HepG2 (cell line): ENCODE measurements around the gene LITAF. TPM values are rescaled to one million over a fixed set of nuclear protein-coding genes. Genes with fewer than 3 reads are reported as not detected.

ENCODE experiments used
- ATF1 ChIP-seq: IDR thresholded peaks from 2 replicates; pipeline ENCODE4 v1.6.1; 2016; ENCODE audit warnings: mild to moderate bottlenecking, control low read depth
- EEA1 ChIP-seq: sonication (generic); formaldehyde crosslinking; IDR thresholded peaks from 2 replicates; pipeline ENCODE4 v1.5.1; 2020; ENCODE audit warnings: mild to moderate bottlenecking, missing genetic modification reagents, borderline replicate concordance
- FOXM1 ChIP-seq: sonication (generic); formaldehyde crosslinking; IDR thresholded peaks from 2 replicates; pipeline ENCODE4 v1.5.0; 2020; ENCODE audit warnings: missing genetic modification reagents
- HNRNPUL1 ChIP-seq: fragments of 200-400 bp; formaldehyde crosslinking; IDR thresholded peaks from 2 replicates; pipeline ENCODE4 v1.6.1; 2017; ENCODE audit warnings: low read depth, mild to moderate bottlenecking, low read length, moderate library complexity
- KAT2B ChIP-seq: fragments of 150-350 bp; IDR thresholded peaks from 2 replicates; pipeline ENCODE4 v1.6.1; 2014; ENCODE audit warnings: low read depth, low read length, borderline replicate concordance
- KDM6A ChIP-seq: IDR thresholded peaks from 2 replicates; pipeline ENCODE4 v1.6.1; 2016; ENCODE audit warnings: low read depth
- MXD4 ChIP-seq: IDR thresholded peaks from 2 replicates; pipeline ENCODE4 v1.6.1; 2016; ENCODE audit warnings: mild to moderate bottlenecking, missing biosample characterization, missing genetic modification reagents
- RXRB ChIP-seq: IDR thresholded peaks from 2 replicates; pipeline ENCODE4 v1.6.1; 2016; ENCODE audit warnings: borderline replicate concordance, missing genetic modification reagents, missing compliant biosample characterization
- ZBTB7B ChIP-seq: sonication (generic); formaldehyde crosslinking; IDR thresholded peaks from 2 replicates; pipeline ENCODE4 v1.4.0; 2020; ENCODE audit warnings: missing genetic modification reagents
- ZC3H13 ChIP-seq: sonication (generic); formaldehyde crosslinking; IDR thresholded peaks from 2 replicates; pipeline ENCODE4 v1.8.1; 2023; ENCODE audit warnings: mild to moderate bottlenecking, missing genetic modification reagents, moderate library complexity
- ZNF282 ChIP-seq: fragments of 450-650 bp; IDR thresholded peaks from 2 replicates; pipeline ENCODE4 v1.6.1; 2018; ENCODE audit not compliant: partially characterized antibody
- ZNF556 ChIP-seq: sonication (generic); formaldehyde crosslinking; IDR thresholded peaks from 2 replicates; pipeline ENCODE4 v1.4.0; 2020; ENCODE audit warnings: mild to moderate bottlenecking, missing genetic modification reagents, borderline replicate concordance
- ZNF670 ChIP-seq: sonication (generic); formaldehyde crosslinking; IDR thresholded peaks from 2 replicates; pipeline ENCODE4 v1.8.0; 2022; ENCODE audit warnings: mild to moderate bottlenecking, missing genetic modification reagents, borderline replicate concordance
- ZNF674 ChIP-seq: sonication (generic); formaldehyde crosslinking; IDR thresholded peaks from 2 replicates; pipeline ENCODE4 v1.5.0; 2020; ENCODE audit warnings: low read depth, mild to moderate bottlenecking, missing genetic modification reagents
- ZNF678 ChIP-seq: sonication (generic); formaldehyde crosslinking; IDR thresholded peaks from 2 replicates; pipeline ENCODE4 v1.4.0; 2020; ENCODE audit warnings: mild to moderate bottlenecking, missing genetic modification reagents
- polyA plus RNA-seq, 8 experiments: library from polyadenylated mRNA; depleted of rRNA in 3 of 8; stranded (reverse) in 7 of 8; unstranded in 1 of 8; fragments of >200 nt; fragmentation: Illumina TruSeq in 4 of 8; extraction: Trizol in 4 of 8; gene quantifications; 2 replicates each; pipeline versions ENCODE4 v1.2.1 to v1.2.3, GENCODE V29; 2011 to 2016; ENCODE audit warnings: low read depth in 4 of 8, missing spikeins in 1 of 8, mixed read lengths in 1 of 8; ENCODE audit not compliant: insufficient read depth in 1 of 8
- total RNA-seq, 5 experiments: library from RNA; depleted of rRNA; stranded (reverse); fragments of >200 nt; fragmentation: Illumina TruSeq; extraction: Trizol; gene quantifications; 2 replicates each; pipeline ENCODE4 v1.2.3, GENCODE V29; 2016; ENCODE audit warnings: low read depth in 1 of 5
- TF ChIP-seq, protein P1 (sequence below): sonication (generic); formaldehyde crosslinking; IDR thresholded peaks from 2 replicates; pipeline ENCODE4 v1.4.0; 2020; ENCODE audit warnings: mild to moderate bottlenecking, missing genetic modification reagents
- TF ChIP-seq, protein P2 (sequence below): IDR thresholded peaks from 2 replicates; pipeline ENCODE4 v1.6.1; 2012; ENCODE audit warnings: inconsistent platforms
- TF ChIP-seq, protein P3 (sequence below): sonication (generic); formaldehyde crosslinking; IDR thresholded peaks from 2 replicates; pipeline ENCODE4 v1.4.0; 2020; ENCODE audit warnings: missing genetic modification reagents
- TF ChIP-seq, protein P4 (sequence below), 2 experiments: sonication (generic) in 1 of 2; formaldehyde crosslinking in 1 of 2; IDR thresholded peaks; 2 replicates each; pipeline versions ENCODE4 v1.4.0 to v1.6.1; 2016 to 2020; ENCODE audit warnings: borderline replicate concordance in 1 of 2, low read depth in 1 of 2, mild to moderate bottlenecking in 1 of 2, missing genetic modification reagents in 1 of 2

Gene LITAF
- total and polyA plus RNA-seq, 2 of the 13 experiments (the other 11 are each of a cell fraction or from before 2014, with no cell fraction given): 80.1 to 141 TPM

DNA sequence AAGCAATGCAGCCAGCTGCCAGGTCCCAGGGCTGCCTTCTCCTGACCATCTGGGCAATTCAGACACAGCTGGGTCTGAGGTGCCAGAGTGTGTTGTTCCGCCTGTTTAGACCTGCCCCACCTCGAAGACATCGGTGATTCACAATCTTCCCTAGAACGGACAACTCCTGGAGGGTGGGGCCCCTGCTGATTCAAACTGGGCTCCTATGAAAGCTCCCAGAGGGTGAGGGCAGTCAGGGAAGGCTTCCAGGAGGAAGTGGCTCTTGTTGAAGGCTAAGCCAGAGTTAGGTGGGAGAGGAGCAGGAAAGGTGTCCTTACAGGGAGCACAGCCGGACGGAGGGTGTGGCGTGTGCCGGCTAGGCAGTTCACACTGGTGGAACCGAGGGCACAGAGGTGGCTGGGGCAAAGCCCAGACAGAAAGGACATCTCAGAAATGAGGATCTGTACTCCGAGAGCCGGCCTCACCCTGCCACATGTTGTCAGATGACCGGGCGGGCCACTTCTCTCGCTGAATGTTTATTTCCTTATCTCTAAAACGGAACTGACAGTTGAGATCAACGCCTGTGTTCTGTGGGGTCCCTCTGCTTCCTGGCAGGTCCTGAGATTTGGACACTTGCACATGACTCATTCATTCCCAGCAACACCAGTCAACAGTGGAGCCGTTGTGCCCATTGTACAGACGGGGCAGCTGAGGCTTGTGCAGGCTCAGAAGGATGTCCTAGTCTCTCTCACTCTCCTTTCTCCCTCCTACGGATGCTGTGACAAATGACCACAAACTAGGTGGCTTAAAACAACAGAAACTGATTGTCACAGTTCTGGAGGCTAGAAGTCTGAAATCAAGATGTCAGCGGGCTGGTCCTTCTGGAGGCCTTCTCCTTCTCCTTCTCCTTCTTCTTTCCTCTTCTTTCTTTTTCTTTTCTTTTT is 26.9 kb upstream of the LITAF start (continued):
- TF ChIP-seq ZNF674 (CRISPR knock-in tag) (no peak), ZNF556 (CRISPR knock-in tag) (peak; percentile 76; the same call in 1 of the 2 replicates), ZBTB7B (CRISPR knock-in tag) (peak; percentile 73), RXRB (CRISPR knock-in tag) (peak; percentile 60), FOXM1 (no peak), KDM6A (peak; percentile 56; the same call in 1 of the 2 replicates), MXD4 (CRISPR knock-in tag) (no peak), ZNF670 (no peak), EEA1 (CRISPR knock-in tag) (0 out of 2 replicates have a peak, but pooled peaks have one; percentile 78), ATF1 (CRISPR knock-in tag) (no peak), ZNF678 (no peak), HNRNPUL1 (no peak), ZC3H13 (no peak), ZNF282 (no peak), KAT2B (no peak)
- TF ChIP-seq, protein P1, sequence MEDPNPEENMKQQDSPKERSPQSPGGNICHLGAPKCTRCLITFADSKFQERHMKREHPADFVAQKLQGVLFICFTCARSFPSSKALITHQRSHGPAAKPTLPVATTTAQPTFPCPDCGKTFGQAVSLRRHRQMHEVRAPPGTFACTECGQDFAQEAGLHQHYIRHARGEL (CRISPR knock-in tag): peak; percentile 18; the same call in 1 of the 2 replicates
- TF ChIP-seq, protein P2, sequence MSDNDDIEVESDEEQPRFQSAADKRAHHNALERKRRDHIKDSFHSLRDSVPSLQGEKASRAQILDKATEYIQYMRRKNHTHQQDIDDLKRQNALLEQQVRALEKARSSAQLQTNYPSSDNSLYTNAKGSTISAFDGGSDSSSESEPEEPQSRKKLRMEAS: peak; percentile 75
- TF ChIP-seq, protein P3, sequence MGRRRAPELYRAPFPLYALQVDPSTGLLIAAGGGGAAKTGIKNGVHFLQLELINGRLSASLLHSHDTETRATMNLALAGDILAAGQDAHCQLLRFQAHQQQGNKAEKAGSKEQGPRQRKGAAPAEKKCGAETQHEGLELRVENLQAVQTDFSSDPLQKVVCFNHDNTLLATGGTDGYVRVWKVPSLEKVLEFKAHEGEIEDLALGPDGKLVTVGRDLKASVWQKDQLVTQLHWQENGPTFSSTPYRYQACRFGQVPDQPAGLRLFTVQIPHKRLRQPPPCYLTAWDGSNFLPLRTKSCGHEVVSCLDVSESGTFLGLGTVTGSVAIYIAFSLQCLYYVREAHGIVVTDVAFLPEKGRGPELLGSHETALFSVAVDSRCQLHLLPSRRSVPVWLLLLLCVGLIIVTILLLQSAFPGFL (CRISPR knock-in tag): 0 out of 2 replicates have a peak, but pooled peaks have one; percentile 56
- TF ChIP-seq, protein P4, sequence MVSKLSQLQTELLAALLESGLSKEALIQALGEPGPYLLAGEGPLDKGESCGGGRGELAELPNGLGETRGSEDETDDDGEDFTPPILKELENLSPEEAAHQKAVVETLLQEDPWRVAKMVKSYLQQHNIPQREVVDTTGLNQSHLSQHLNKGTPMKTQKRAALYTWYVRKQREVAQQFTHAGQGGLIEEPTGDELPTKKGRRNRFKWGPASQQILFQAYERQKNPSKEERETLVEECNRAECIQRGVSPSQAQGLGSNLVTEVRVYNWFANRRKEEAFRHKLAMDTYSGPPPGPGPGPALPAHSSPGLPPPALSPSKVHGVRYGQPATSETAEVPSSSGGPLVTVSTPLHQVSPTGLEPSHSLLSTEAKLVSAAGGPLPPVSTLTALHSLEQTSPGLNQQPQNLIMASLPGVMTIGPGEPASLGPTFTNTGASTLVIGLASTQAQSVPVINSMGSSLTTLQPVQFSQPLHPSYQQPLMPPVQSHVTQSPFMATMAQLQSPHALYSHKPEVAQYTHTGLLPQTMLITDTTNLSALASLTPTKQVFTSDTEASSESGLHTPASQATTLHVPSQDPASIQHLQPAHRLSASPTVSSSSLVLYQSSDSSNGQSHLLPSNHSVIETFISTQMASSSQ (IDR thresholded peaks at IDR 0.05; ENCODE audit: low read depth): no peak
- TF ChIP-seq, protein P4 (CRISPR knock-in tag; IDR thresholded peaks at IDR 0.05; ENCODE audit: borderline replicate concordance): peak; percentile 47; the same call in 1 of the 2 replicates
